Ishikawa (cell line): ENCODE results near the gene SPSB4.

Experiments used
- CREB1 ChIP-seq: IDR thresholded peaks from 2 replicates; pipeline ENCODE4 v1.6.1; 2012; ENCODE audit warnings: low read depth
- EGR1 ChIP-seq: IDR thresholded peaks from 2 replicates; pipeline ENCODE4 v1.6.1; 2012
- EP300 ChIP-seq: IDR thresholded peaks from 2 replicates; pipeline ENCODE4 v1.6.1; 2012; ENCODE audit warnings: borderline replicate concordance
- TAF1 ChIP-seq: IDR thresholded peaks from 2 replicates; pipeline ENCODE4 v1.6.1; 2012; ENCODE audit warnings: low read depth, mild to moderate bottlenecking
- TCF12 ChIP-seq: IDR thresholded peaks from 2 replicates; pipeline ENCODE4 v1.6.1; 2012; ENCODE audit warnings: low read depth
- TF ChIP-seq, protein P1 (sequence below): IDR thresholded peaks from 2 replicates; pipeline ENCODE4 v1.6.1; 2012

DNA sequence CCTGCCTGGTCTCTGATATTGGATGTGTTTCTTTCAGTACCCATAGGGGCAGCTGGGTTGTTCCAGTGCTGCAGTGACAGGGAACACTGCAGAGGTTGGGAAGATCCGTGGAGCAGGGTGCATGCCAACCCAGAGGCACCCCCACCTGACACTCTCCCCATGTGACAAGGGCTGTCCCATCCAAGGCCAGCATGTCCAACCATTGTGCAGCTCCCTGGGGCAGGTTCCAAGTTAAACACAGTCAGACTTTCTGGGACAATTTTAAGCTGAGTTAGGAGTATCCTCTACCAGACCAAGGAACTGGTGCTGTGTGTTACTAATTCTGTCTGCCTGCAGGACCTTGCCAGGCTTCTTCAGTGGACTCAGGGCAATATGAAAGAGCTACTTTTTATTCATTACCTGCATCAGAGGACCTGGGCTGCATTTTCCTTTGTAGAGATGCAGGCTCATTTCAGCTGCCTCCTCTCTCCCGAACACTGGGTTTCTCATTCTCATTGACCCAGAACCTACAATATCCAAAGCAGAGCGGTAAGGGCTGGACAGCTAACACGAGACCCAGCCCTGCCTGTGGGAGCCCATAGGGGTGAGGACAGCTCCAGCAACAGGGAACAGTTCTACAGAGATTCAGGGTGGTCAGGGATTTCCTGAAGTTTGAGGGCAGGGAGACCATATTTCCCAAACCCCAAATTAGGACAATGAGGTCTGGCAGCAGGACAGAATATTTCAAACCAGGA lies 72.7 kb downstream of the SPSB4 start:
- TF ChIP-seq, protein P1, sequence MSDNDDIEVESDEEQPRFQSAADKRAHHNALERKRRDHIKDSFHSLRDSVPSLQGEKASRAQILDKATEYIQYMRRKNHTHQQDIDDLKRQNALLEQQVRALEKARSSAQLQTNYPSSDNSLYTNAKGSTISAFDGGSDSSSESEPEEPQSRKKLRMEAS, result no peak
- TF ChIP-seq TAF1 (no peak), EP300 (no peak), TCF12 (no peak), EGR1 (no peak), CREB1 (no peak)
